ENCODE data around the gene ADARB2. TPM values are rescaled to one million over a fixed set of nuclear protein-coding genes. Genes with fewer than 3 reads are reported as not detected.

ADARB2 gene
- total and polyA plus RNA-seq, 10 of the 15 experiments (the other 5 are each of a cell fraction or from before 2014, with no cell fraction given): 0.02 to 4.1 (median 0.76) TPM

- TF ChIP-seq ZNF622 (IDR thresholded peaks at IDR 0.05): no peak
- TF ChIP-seq ZBTB11 (CRISPR knock-in tag; IDR thresholded peaks at IDR 0.05): no peak
- no peak for TF ChIP-seq NFYA (IDR thresholded peaks at IDR 0.05; ENCODE audit: borderline replicate concordance, low read depth, low read length)
Measured at GRCh38 chr10:1683649-1684048, 53.7 kb downstream of the ADARB2 start (continued).

- CTCF ChIA-PET: no interaction called here
- Histone ChIP-seq H2AFZ (ENCODE audit: control insufficient read depth, low read depth, low read length) (no peak overlapping the region), H3K9ac (ENCODE audit: control insufficient read depth, insufficient read depth, low read length) (no peak overlapping the region), H3K4me1 (ENCODE audit: control insufficient read depth, insufficient read depth, low read length) (peaks cover 4% of the 10 kb centered on the region), H3K79me2 (ENCODE audit: control insufficient read depth, insufficient read depth, low read length) (no peaks in the 10 kb centered on the region), H3K4me2 (ENCODE audit: control insufficient read depth, insufficient read depth) (no peak overlapping the region), H3K9me3 (replicated peaks; ENCODE audit: control insufficient read depth, insufficient read depth, low read length) (no peaks in the 10 kb centered on the region), H3K36me3 (ENCODE audit: control insufficient read depth in 2 of 2, insufficient read depth in 2 of 2, low read length in 1 of 2) (no peaks in the 10 kb centered on the region), H3K27ac (ENCODE audit: control insufficient read depth, insufficient read depth) (no peak overlapping the region), H3K4me3 (no peak overlapping the region), H3K27me3 (replicated peaks in 1 of 2; ENCODE audit: control insufficient read depth in 2 of 2, insufficient read depth in 2 of 2, low read length in 1 of 2) (no peaks in the 10 kb centered on the region), H4K20me1 (ENCODE audit: control insufficient read depth, insufficient read depth) (no peaks in the 10 kb centered on the region)
- in situ Hi-C loops (cut with MboI): no loop called here
- RAD21 ChIA-PET (ENCODE audit: unreplicated experiment): interaction anchor here (1.1 to 1.3 kb wide), 2 partner anchors 31 to 50 kb away, joined by 3 read pairs; no protein-coding TSS in a partner anchor
- FAIRE-seq (no peak), ATAC-seq (no peak), DNase-seq (ENCODE audit: low read depth, low spot score) (no peak)
- POLR2A ChIA-PET: no interaction called here
- 51% methylated on average over 13 of the region's 13 CpGs for WGBS (ENCODE audit: insufficient coverage, insufficient replicate concordance, low lambda C conversion rate, missing lambda C conversion rate)
- BruUV-seq (replicated peaks): no TSS peak
- SMC1A ChIA-PET (ENCODE audit: uncharacterized antibody, unreplicated experiment): interaction anchor here (0.6 to 1.9 kb wide), 2 partner anchors 13 to 38 kb away, joined by 3 to 5 read pairs; no protein-coding TSS in a partner anchor
- intact Hi-C loops (cut with micrococcal nuclease; ENCODE audit: unreplicated experiment): no loop called here
- no peak for TF ChIP-seq NR2F1 (conservative IDR thresholded peaks at IDR 0.05)
- TF ChIP-seq POU2F2 (IDR thresholded peaks at IDR 0.05; ENCODE audit: borderline replicate concordance, low read depth, low read length): no peak
- no peak for TF ChIP-seq ZBTB4 (CRISPR knock-in tag; IDR thresholded peaks at IDR 0.05)
- no peak for TF ChIP-seq CBX5 (IDR thresholded peaks at IDR 0.05; ENCODE audit: low read depth)
- TF ChIP-seq SUZ12 (IDR thresholded peaks at IDR 0.05; ENCODE audit: unreplicated experiment): no peak
- no peak for TF ChIP-seq REST (IDR thresholded peaks at IDR 0.05; ENCODE audit: low read depth, low read length)
- TF ChIP-seq NBN (IDR thresholded peaks at IDR 0.05): no peak
- TF ChIP-seq MTA2 (IDR thresholded peaks at IDR 0.05; ENCODE audit: low read depth): no peak
- TF ChIP-seq SRF (IDR thresholded peaks at IDR 0.05; ENCODE audit: low read depth in 2 of 2, low read length in 2 of 2): no peak
Measured at GRCh38 chr10:1679821-1680650, 57.3 kb downstream of the ADARB2 start.

Data from GM12878 (cell line).